GM19324 (cell line): ENCODE measurements around the gene LONP1.

Experiments used
- ATAC-seq: cut with Tn5 transposase; IDR thresholded peaks from one replicate; pipeline ENCODE4 v1.9.1; 2021; ENCODE audit warnings: mild to moderate bottlenecking, moderate library complexity; ENCODE audit not compliant: unreplicated experiment, low FRiP score

Gene LONP1

GRCh38 chr19:5661483-5661882 lies 58.5 kb downstream of the LONP1 start:
- no peak for ATAC-seq

- no peak for ATAC-seq
Observed at GRCh38 chr19:5655412-5655811, 64.5 kb downstream of the LONP1 start.

GRCh38 chr19:5654931-5655330 lies 65.0 kb downstream of the LONP1 start:
- no peak for ATAC-seq

- no peak for ATAC-seq
Observed at GRCh38 chr19:5652261-5652660, 67.7 kb downstream of the LONP1 start.

GRCh38 chr19:5651361-5651760 lies 68.6 kb downstream of the LONP1 start:
- ATAC-seq: no peak

GRCh38 chr19:5648464-5648863 lies 71.5 kb downstream of the LONP1 start:
- ATAC-seq: no peak

GRCh38 chr19:5646703-5647102 lies 73.2 kb downstream of the LONP1 start:
- no peak for ATAC-seq

GRCh38 chr19:5645409-5645808 lies 74.5 kb downstream of the LONP1 start:
- no peak for ATAC-seq

GRCh38 chr19:5644037-5644436 lies 75.9 kb downstream of the LONP1 start:
- ATAC-seq: no peak

GRCh38 chr19:5643060-5643459 lies 76.9 kb downstream of the LONP1 start:
- ATAC-seq: no peak

GRCh38 chr19:5642204-5642603 lies 77.7 kb downstream of the LONP1 start:
- no peak for ATAC-seq
